ENCODE data around the gene TCEAL1.

The TCEAL1 gene

GRCh38 chrX:103678199-103678993 is 49.6 kb downstream of the TCEAL1 start:
- DNase-seq = no peak
- Histone ChIP-seq H3K4me1 (ENCODE audit: control insufficient read depth, insufficient read depth, low read length, poor library complexity, severe bottlenecking) (no peaks in the 10 kb centered on the region), H3K36me3 (ENCODE audit: control insufficient read depth, insufficient read depth, low read length) (peaks cover 11% of the 10 kb centered on the region), H3K27ac (ENCODE audit: insufficient read depth, low read length, poor library complexity, severe bottlenecking) (no peak overlapping the region), H3K27me3 (replicated peaks; ENCODE audit: control insufficient read depth, insufficient read depth, low read length, poor library complexity, severe bottlenecking) (no peaks in the 10 kb centered on the region), H3K9me3 (ENCODE audit: control insufficient read depth, low read length) (no peaks in the 10 kb centered on the region), H3K4me3 (ENCODE audit: insufficient read depth, low read depth, low read length, poor library complexity, severe bottlenecking) (no peak overlapping the region)
